Panc1 (cell line): ENCODE measurements around the gene PIK3R4. TPM values are rescaled to one million over a fixed set of nuclear protein-coding genes. Genes with fewer than 3 reads are reported as not detected.

Experiments used
- ATAC-seq: fragments of 200-7000 bp; cut with Tn5 transposase; 2 replicates; pipeline ENCODE4 v1.9.1; 2020; ENCODE audit warnings: mild to moderate bottlenecking, moderate library complexity
- BruUV-seq: library from RNA; stranded (reverse); fragments of 400-500 nt; replicated peaks from 2 replicates; lab custom pipeline; 2021; lab: Mats Ljungman, UMichigan
- CTCF ChIA-PET: fragments of 300-600 bp; sonication (Branson Sonifier 250); formaldehyde crosslinking; loops from one replicate; lab custom pipeline; 2022; ENCODE audit warnings: antibody characterized with exemption; lab: Charles Lee
- POLR2A ChIA-PET: fragments of 300-600 bp; sonication (Branson Sonifier 250); formaldehyde crosslinking; loops from one replicate; lab custom pipeline; 2022; ENCODE audit warnings: antibody characterized with exemption; lab: Charles Lee
- DNase-seq: peaks from one replicate; pipeline ENCODE4 v3.0.0-alpha.2; 2010; ENCODE audit warnings: low read depth, low spot score
- H3K27ac ChIP-seq: 2 replicates; pipeline ENCODE4 v1.5.1; 2011; ENCODE audit warnings: mild to moderate bottlenecking, low read length, inconsistent platforms
- H3K27me3 ChIP-seq: fragments of 200-500 bp; sonication (Bioruptor generic); 2 replicates; pipeline ENCODE4 v1.6.0; 2014; ENCODE audit warnings: low read length, inconsistent platforms; ENCODE audit not compliant: control insufficient read depth, insufficient read depth
- H3K36me3 ChIP-seq: fragments of 200-500 bp; sonication (Bioruptor generic); 2 replicates; pipeline ENCODE4 v1.5.1; 2014; ENCODE audit warnings: inconsistent platforms, mild to moderate bottlenecking, low read length, moderate library complexity; ENCODE audit not compliant: control insufficient read depth, insufficient read depth
- H3K4me1 ChIP-seq: 2 replicates; pipeline ENCODE4 v1.5.1; 2011; ENCODE audit warnings: inconsistent platforms, mild to moderate bottlenecking, low read length, moderate library complexity; ENCODE audit not compliant: control insufficient read depth, insufficient read depth
- H3K4me3 ChIP-seq, 2 experiments: 2 replicates each; pipeline ENCODE4 v1.5.1; 2011 to 2012; ENCODE audit warnings: low read depth in 2 of 2, low read length in 2 of 2, mild to moderate bottlenecking in 2 of 2, inconsistent platforms in 1 of 2, moderate library complexity in 1 of 2
- H3K9me3 ChIP-seq: fragments of 200-500 bp; sonication (Bioruptor generic); 2 replicates; pipeline ENCODE4 v1.5.1; 2014; ENCODE audit warnings: low read depth, mild to moderate bottlenecking, inconsistent platforms, low read length, moderate library complexity; ENCODE audit not compliant: control insufficient read depth, insufficient read depth
- POLR2AphosphoS5 ChIP-seq: IDR thresholded peaks from 2 replicates; pipeline ENCODE4 v1.6.1; 2012; ENCODE audit warnings: mild to moderate bottlenecking, low read depth, low read length, moderate library complexity
- SIN3A ChIP-seq: IDR thresholded peaks from 2 replicates; pipeline ENCODE4 v1.6.1; 2012; ENCODE audit warnings: low read depth, mild to moderate bottlenecking, low read length, moderate library complexity, borderline replicate concordance; ENCODE audit not compliant: insufficient read depth
- TCF7L2 ChIP-seq: IDR thresholded peaks from 2 replicates; pipeline ENCODE4 v1.6.1; 2011; ENCODE audit warnings: mild to moderate bottlenecking, low read depth, low read length, inconsistent platforms
- in situ Hi-C: cut with HindIII; loops from 2 replicates; pipeline ENCODE4 v1.10.0; 2016; ENCODE audit warnings: low sequenced_read_pairs, low pct_unique_long_range_greater_than_20kb
- intact Hi-C: fragments of 100-400 bp; cut with micrococcal nuclease; formaldehyde crosslinking; loops from one replicate; pipeline ENCODE4 v1.10.0; 2022; ENCODE audit not compliant: unreplicated experiment
- total RNA-seq: library from RNA; stranded (reverse); gene quantifications from one replicate; pipeline ENCODE4 v1.2.1, GENCODE V29; 2021; ENCODE audit not compliant: unreplicated experiment
- TF ChIP-seq, protein P1 (sequence below), 2 experiments: IDR thresholded peaks; 2 replicates each; pipeline ENCODE4 v1.6.1; 2011 to 2012; ENCODE audit warnings: low read depth in 2 of 2, control low read depth in 1 of 2, low read length in 1 of 2, mild to moderate bottlenecking in 1 of 2, moderate library complexity in 1 of 2; ENCODE audit not compliant: insufficient read depth in 1 of 2
- TF ChIP-seq, protein P2 (sequence below): fragments of 450-650 bp; IDR thresholded peaks from 2 replicates; pipeline ENCODE4 v1.5.1; 2017; ENCODE audit warnings: mild to moderate bottlenecking

PIK3R4 gene
- total RNA-seq, 1 experiment from 2014 or later: 26.1 TPM

DNA sequence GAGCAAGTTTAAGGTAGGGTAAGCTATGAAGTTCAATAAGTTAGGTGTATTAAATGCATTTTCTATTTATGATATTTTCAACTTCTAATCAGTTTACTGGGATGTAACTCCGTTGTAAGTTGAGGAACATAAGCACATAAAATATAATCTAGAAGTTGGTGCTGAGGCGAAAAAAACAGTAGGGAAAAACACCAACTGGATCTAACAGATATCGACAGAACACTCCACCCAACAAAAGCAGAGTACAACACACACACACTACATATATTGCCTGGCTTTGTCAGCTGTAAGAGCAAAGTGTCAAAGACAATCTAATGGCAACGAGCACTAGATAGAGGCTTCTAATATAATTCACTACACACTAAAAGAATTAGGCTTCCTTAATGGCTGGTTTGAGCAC lies 8.4 kb downstream of the PIK3R4 start:
- no TSS peak for BruUV-seq
- DNase-seq (no peak), ATAC-seq (no peak)
- no peaks in the 10 kb centered on the region for H3K4me1 ChIP-seq
- H3K27me3 ChIP-seq: no peaks in the 10 kb centered on the region
- H3K27ac ChIP-seq: no peak overlapping the region
- no peaks in the 10 kb centered on the region for H3K9me3 ChIP-seq
- in situ Hi-C loops: no loop called here
- H3K4me3 ChIP-seq: no peak overlapping the region
- POLR2A ChIA-PET: no interaction called here
- peaks cover 4% of the 10 kb centered on the region; the same call in 1 of the 2 replicates for H3K36me3 ChIP-seq
- TF ChIP-seq, protein P1, sequence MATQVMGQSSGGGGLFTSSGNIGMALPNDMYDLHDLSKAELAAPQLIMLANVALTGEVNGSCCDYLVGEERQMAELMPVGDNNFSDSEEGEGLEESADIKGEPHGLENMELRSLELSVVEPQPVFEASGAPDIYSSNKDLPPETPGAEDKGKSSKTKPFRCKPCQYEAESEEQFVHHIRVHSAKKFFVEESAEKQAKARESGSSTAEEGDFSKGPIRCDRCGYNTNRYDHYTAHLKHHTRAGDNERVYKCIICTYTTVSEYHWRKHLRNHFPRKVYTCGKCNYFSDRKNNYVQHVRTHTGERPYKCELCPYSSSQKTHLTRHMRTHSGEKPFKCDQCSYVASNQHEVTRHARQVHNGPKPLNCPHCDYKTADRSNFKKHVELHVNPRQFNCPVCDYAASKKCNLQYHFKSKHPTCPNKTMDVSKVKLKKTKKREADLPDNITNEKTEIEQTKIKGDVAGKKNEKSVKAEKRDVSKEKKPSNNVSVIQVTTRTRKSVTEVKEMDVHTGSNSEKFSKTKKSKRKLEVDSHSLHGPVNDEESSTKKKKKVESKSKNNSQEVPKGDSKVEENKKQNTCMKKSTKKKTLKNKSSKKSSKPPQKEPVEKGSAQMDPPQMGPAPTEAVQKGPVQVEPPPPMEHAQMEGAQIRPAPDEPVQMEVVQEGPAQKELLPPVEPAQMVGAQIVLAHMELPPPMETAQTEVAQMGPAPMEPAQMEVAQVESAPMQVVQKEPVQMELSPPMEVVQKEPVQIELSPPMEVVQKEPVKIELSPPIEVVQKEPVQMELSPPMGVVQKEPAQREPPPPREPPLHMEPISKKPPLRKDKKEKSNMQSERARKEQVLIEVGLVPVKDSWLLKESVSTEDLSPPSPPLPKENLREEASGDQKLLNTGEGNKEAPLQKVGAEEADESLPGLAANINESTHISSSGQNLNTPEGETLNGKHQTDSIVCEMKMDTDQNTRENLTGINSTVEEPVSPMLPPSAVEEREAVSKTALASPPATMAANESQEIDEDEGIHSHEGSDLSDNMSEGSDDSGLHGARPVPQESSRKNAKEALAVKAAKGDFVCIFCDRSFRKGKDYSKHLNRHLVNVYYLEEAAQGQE (IDR thresholded peaks at IDR 0.05; ENCODE audit: insufficient read depth in 1 of 2, low read depth in 2 of 2, low read length in 1 of 2): no peak
- TF ChIP-seq POLR2AphosphoS5 (no peak), TCF7L2 (no peak), SIN3A (no peak)
- TF ChIP-seq, protein P2, sequence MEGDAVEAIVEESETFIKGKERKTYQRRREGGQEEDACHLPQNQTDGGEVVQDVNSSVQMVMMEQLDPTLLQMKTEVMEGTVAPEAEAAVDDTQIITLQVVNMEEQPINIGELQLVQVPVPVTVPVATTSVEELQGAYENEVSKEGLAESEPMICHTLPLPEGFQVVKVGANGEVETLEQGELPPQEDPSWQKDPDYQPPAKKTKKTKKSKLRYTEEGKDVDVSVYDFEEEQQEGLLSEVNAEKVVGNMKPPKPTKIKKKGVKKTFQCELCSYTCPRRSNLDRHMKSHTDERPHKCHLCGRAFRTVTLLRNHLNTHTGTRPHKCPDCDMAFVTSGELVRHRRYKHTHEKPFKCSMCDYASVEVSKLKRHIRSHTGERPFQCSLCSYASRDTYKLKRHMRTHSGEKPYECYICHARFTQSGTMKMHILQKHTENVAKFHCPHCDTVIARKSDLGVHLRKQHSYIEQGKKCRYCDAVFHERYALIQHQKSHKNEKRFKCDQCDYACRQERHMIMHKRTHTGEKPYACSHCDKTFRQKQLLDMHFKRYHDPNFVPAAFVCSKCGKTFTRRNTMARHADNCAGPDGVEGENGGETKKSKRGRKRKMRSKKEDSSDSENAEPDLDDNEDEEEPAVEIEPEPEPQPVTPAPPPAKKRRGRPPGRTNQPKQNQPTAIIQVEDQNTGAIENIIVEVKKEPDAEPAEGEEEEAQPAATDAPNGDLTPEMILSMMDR: no peak
- intact Hi-C loops: no loop called here
- CTCF ChIA-PET: no interaction called here

DNA sequence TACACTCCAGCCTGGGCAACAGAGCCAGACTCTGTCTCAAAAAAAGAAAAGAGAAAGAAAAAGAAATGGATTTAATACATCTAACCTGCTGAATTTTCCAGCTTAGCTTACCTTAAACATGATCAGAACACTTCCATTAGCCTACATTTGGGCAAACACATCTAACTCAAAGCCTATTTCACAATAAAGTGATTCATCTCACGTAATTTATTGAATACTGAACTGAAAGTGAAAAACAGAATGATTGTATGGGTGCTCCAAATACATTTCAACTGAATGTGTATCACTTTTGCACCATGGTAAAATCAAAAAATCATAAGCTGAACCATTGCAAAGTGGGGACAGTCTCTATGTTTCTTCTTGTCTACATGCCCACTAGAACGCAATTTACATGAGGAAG lies 9.0 kb downstream of the PIK3R4 start:
- in situ Hi-C loops: no loop called here
- Histone ChIP-seq H3K4me1 (no peaks in the 10 kb centered on the region), H3K4me3 (no peak overlapping the region), H3K9me3 (no peaks in the 10 kb centered on the region), H3K27ac (no peak overlapping the region), H3K36me3 (peaks cover 8% of the 10 kb centered on the region; the same call in 1 of the 2 replicates), H3K27me3 (no peaks in the 10 kb centered on the region)
- BruUV-seq: no TSS peak
- POLR2A ChIA-PET: no interaction called here
- TF ChIP-seq SIN3A: no peak
- no peak for TF ChIP-seq TCF7L2
- TF ChIP-seq, protein P1 (IDR thresholded peaks at IDR 0.05; ENCODE audit: insufficient read depth in 1 of 2, low read depth in 2 of 2, low read length in 1 of 2): no peak
- no peak for TF ChIP-seq POLR2AphosphoS5
- TF ChIP-seq, protein P2: no peak
- CTCF ChIA-PET: interaction anchor here (0.6 kb wide), 1 partner anchor 19 kb away, joined by 3 read pairs; no protein-coding TSS in a partner anchor
- ATAC-seq (no peak), DNase-seq (no peak)
- intact Hi-C loops: no loop called here
